GM18505 (cell line): ENCODE data around the gene HS6ST3.

Experiments
- ATAC-seq: cut with Tn5 transposase; IDR thresholded peaks from one replicate; pipeline ENCODE4 v1.9.1; 2021; ENCODE audit not compliant: unreplicated experiment
- POLR2A ChIP-seq: IDR thresholded peaks from 4 replicates; pipeline ENCODE4 v1.6.1; 2011; ENCODE audit warnings: borderline replicate concordance; ENCODE audit not compliant: insufficient read depth, insufficient read length; ENCODE audit errors: extremely low read depth

The HS6ST3 gene

DNA sequence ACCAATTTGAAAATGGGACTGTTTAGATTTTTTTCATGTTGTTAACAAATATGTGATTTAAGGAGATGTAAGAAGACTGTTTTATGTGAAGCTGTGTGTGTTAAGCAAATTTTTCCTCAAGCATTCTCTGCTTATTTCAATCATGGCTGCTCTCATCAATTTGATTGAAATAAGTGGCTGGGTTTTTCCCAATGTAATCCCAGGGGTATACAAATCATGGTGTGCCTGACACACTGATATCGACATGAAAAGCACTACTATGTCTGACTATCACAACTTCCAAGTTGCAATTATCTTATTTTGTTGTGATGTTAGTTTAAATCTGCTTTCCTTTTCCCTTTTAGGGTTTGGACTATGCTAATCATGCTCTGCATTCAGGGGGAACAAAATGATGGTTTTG, 283.7 kb downstream of the HS6ST3 start:
- no peak for TF ChIP-seq POLR2A
- ATAC-seq = no peak

DNA sequence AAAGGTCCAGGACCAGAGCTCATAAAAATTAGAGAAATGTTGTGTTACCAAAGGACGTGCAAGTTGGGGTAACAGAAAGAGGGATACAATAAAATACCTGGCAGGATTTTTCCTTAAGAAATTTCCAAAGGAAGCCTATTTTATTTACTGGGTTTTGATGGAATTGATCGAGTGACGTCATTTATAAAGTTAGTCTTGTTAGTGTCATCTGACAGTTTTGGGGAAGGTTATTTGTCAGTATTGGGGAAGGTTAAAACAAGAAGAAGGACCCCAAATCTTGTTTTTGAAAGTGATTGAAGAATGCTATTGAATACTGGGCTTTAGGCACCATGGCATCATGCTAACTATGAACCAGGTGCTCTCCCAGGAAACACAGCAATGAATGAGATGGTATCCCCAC, 287.9 kb downstream of the HS6ST3 start:
- ATAC-seq = no peak
- TF ChIP-seq POLR2A = no peak

DNA sequence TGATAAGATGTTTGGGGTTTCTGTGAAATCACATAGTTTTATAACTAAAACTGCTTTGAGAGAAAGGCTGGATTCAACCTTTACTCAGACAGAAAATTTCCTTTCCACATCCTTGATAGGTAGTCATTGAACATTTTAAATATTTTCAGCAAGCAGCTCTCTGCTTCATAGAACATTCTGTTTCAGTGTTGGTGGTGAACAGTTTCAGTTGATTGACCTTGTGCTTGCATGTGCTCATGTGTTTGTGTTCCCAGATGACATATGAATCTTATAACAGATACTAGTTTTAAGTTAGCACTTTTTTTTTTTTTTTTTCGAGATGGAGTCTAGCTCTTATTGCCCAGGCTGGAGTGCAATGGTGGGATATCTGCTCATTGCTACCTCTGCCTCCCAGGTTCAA, 290.1 kb downstream of the HS6ST3 start:
- no peak for TF ChIP-seq POLR2A

GRCh38 chr13:96381681-96382080, 291.8 kb downstream of the HS6ST3 start:
- ATAC-seq = no peak
- TF ChIP-seq POLR2A = no peak

More for the DNA sequence above, 290.1 kb downstream of the HS6ST3 start:
- no peak for ATAC-seq

- no peak for TF ChIP-seq POLR2A
- ATAC-seq = no peak
These were observed 298.7 kb downstream of the HS6ST3 start for GRCh38 chr13:96388598-96388997.

GRCh38 chr13:96391606-96392005, 301.7 kb downstream of the HS6ST3 start:
- no peak for ATAC-seq
- no peak for TF ChIP-seq POLR2A

- ATAC-seq = no peak
- no peak for TF ChIP-seq POLR2A
These were observed 307.9 kb downstream of the HS6ST3 start for GRCh38 chr13:96397807-96398206.

- no peak for ATAC-seq
- TF ChIP-seq POLR2A = no peak
These were observed 308.6 kb downstream of the HS6ST3 start for GRCh38 chr13:96398486-96398885.

- TF ChIP-seq POLR2A = no peak
- ATAC-seq = no peak
These were observed 313.3 kb downstream of the HS6ST3 start for GRCh38 chr13:96403241-96403640.

GRCh38 chr13:96403651-96404050, 313.7 kb downstream of the HS6ST3 start:
- no peak for TF ChIP-seq POLR2A
- ATAC-seq = no peak

- ATAC-seq = no peak
- no peak for TF ChIP-seq POLR2A
These were observed 326.0 kb downstream of the HS6ST3 start for GRCh38 chr13:96415831-96416385.

GRCh38 chr13:96417939-96418685, 328.2 kb downstream of the HS6ST3 start:
- no peak for TF ChIP-seq POLR2A
- no peak for ATAC-seq

DNA sequence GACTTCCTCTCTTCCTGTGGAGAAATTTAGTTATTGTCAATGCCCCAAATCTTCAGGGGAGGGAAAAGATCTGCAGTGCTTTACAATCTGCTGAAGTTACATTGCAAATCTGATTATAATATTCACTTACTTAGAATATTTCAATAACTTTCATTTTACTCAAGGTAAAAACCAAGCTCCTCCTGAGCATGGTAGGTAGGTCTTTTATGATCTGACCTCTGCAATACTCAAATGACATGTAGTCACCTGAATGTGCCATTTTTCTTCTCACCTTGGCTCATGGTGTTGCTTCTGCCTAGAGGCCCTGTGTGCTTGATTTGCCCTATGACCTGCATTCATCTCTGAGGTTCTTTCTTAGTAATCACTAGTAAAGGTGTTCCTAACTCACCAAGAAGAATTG, 331.4 kb downstream of the HS6ST3 start:
- ATAC-seq = no peak
- no peak for TF ChIP-seq POLR2A

DNA sequence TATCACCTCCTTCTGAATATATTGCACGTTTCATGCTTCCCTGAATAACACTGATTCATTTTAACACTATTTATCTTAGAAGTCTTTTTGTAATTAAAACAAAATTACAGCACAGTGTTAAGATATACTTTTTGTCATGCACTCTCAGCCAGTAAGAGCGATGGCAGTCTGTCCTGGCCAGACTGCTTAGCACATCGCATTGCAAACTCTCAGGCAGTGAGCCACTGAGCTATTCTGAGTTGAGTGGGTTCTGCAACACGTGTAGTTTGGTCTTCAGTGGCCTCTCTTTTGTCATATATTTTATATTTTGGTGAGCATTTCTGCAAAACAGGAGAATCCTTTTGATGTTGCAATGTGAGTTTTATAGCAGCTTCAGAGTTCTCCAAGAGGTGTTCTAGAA, 332.1 kb downstream of the HS6ST3 start:
- TF ChIP-seq POLR2A = no peak
- ATAC-seq = no peak
